Stimulated activated CD8-positive, alpha-beta memory T cell treated with anti-CD3 and anti-CD28 coated beads, Interleukin-2, amount 100 ng/mL, for 1 hour (primary cell): ENCODE results near the gene ANKRD28.
"Not testable (repeated sequence)": the region's sequence is repeated elsewhere in the genome, so short reads cannot be mapped to it uniquely, and the experiment has no call there.

Source experiments
- DNase-seq, 2 donors: peaks; one replicate each; pipeline ENCODE4 v3.0.0-alpha.2; 2020; ENCODE audit warnings: low read depth in 2 of 2

The ANKRD28 gene

GRCh38 chr3:15635121-15635661, 162.6 kb downstream of the ANKRD28 start:
- no peak for DNase-seq

GRCh38 chr3:15634671-15635070, 163.1 kb downstream of the ANKRD28 start:
- no peak for DNase-seq

GRCh38 chr3:15633766-15634598, 163.8 kb downstream of the ANKRD28 start:
- no peak for DNase-seq

GRCh38 chr3:15633159-15633558, 164.6 kb downstream of the ANKRD28 start:
- DNase-seq, result no peak

GRCh38 chr3:15632212-15632580, 165.6 kb downstream of the ANKRD28 start:
- DNase-seq, result no peak

GRCh38 chr3:15631426-15632211, 166.2 kb downstream of the ANKRD28 start:
- no peak for DNase-seq

- DNase-seq, result no peak
Measured at GRCh38 chr3:15630646-15631350, 167.0 kb downstream of the ANKRD28 start.

- DNase-seq, result peak; percentile 16 to 39
Measured at GRCh38 chr3:15629860-15630597, 167.8 kb downstream of the ANKRD28 start.

- DNase-seq, result no peak
Measured at GRCh38 chr3:15628967-15629366, 168.8 kb downstream of the ANKRD28 start.

- no peak for DNase-seq
Measured at GRCh38 chr3:15623535-15624440, 174.0 kb downstream of the ANKRD28 start.

GRCh38 chr3:15619659-15620464, 177.9 kb downstream of the ANKRD28 start:
- DNase-seq, result not testable (repeated sequence)
